GM21526 (cell line): ENCODE results near the gene TRIM71.
"Not testable (repeated sequence)": the region's sequence is repeated elsewhere in the genome, so short reads cannot be mapped to it uniquely, and the experiment has no call there.

Experiments used
- ATAC-seq: cut with Tn5 transposase; IDR thresholded peaks from one replicate; pipeline ENCODE4 v1.9.1; 2021; ENCODE audit warnings: moderate library complexity; ENCODE audit not compliant: unreplicated experiment, low FRiP score

TRIM71 gene

DNA sequence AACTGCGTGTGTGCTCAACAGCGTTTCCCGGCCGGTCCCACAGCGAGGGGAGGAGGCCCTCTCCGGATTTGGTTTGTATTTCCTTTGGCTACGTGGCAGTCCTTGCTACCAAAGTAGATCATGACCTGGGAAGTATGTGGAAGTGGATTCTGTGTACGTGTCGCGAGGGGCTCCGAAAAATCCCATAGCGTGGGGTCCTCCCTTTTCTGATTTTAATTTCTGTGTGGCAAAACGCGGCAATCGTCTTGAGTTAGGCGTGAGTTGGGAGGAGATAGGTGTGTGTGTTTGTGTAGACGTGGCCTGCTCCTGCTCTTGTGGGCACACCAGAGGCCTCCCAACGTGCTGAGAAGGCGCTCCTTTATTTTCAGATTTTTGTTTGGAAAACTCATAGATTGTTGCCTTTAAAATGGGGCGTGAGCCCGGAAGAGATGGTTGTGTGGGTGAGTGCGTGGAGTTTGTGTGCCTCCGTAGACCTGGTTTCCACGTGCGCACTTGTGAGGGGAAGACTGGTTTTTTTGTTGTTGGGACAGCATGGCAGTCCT is 1.2 kb downstream of the TRIM71 start:
- no peak for ATAC-seq

DNA sequence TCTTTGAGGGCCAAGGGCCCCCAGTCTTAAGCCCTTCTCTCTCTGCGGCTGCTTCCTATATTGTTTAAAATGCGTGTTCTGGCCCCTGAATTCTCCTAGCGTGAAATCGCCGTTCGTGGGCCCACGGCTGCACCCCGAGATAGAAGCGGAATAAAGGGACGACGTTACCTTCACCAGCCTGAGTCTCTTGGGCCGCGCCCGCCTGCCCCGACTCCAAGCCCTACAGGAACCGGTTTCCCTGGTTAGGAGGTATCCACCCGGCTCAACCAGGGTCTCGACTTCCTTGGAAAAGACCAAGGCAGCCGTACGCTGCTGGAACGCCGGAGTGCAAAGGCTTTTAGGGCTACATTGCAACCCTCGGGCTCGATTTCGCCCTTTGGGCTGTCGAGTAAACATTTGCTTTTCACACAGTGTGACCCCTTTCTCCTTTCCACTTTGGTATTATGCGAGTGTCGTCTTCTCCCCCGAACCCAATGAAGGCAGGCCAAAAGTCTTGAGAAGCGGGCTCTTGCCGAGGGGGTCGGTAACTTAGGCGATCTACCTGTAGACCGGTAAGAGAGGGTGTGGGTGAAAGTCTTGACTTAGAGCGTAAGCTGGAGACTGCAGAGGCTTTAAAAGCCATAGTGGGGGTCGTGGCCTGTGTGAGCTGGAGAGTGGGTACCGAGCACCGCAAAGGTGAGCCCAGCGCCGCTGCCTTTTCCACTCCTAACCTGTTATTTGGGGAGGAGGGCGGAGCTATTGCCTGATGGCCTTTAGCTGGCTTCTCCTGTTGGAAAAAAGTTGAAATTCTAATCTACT is 2.0 kb downstream of the TRIM71 start:
- ATAC-seq, result no peak

DNA sequence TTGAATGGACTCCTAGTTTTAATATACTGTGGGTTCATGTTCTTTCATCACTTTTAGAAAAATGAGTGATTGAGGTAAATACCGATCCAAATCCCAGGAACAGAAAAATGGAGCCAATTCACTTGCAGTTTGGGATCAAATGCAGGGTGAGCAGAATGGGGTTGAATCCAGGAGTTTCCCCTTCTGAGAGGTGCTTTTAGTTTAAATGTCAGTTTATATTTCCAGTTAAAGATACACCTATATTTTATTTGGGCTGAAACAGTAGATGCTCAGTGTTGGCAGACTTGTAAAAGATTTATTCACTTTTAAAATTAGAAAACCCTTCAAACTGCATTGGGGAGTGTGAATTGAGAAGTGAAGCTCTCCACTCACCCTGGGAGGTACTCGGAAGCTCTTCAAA is 2.6 kb downstream of the TRIM71 start:
- no peak for ATAC-seq

- ATAC-seq, result no peak
These were observed 3.3 kb downstream of the TRIM71 start for GRCh38 chr3:32820971-32821685.

- no peak for ATAC-seq
These were observed 4.0 kb downstream of the TRIM71 start for GRCh38 chr3:32821686-32822296.

DNA sequence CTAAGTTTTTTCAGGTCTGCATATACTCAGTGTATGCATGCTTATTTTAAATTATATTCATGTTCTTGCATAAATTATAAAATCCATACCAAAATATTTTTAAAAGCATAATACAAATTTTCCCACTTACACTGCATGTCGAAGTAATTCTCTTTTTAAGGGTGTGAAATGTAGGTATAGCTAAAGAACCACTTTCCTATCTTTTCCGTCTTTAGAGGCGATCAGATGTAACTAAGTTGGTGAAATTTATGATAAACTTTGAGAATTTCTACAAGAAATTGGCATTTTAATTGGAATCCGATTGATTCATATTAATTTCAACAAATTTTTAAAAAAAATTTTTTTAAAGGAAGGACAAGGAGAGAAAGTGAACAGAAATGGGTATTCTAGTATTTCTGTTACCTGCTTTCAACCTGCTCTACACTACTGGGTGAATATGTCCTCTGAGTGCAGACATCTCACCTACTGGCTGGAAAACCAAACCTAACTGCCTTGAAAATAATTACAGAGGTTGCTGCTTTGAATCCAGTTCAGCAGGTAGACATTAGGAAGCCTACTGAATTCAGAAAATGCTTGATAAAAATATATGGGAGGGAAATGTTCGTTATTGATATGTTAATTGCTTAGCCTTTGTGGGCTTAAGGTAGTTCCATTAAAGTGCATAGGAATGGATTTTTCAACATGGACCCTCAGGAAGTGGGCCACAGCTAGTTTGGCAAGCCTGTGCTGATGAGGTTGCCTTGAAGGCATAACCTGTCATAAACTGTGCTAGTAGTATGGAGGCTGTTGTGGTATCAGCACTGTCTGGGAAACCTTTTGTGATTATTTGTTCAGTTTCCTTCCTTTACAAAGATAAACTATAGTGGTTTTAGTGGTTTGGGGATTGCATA is 5.1 kb downstream of the TRIM71 start:
- ATAC-seq, result no peak

DNA sequence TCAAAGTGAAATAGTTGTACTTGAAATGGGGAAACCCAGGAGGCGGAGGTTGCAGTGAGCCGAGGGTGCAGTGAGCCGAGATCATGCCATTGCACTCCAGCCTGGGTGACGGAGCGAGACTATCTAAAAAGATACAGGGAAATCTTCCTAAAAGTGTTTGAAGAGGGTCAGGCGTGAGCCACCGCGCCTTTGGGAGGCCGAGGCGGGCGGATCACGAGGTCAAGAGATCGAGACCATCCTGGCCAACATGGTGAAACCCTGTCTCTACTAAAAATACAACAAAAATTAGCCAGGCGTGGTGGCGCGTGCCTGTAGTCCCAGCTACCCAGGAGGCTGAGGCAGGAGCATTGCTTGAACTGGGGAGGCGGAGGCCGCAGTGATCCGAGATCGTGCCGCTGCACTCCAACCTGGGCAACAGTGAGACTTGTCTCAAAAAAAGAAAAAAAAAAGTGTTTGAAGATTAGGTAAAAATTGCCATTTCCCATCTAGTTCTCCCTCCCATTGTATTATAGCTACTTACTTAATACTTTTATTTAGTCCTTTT is 5.9 kb downstream of the TRIM71 start:
- not testable (repeated sequence) for ATAC-seq

- ATAC-seq, result no peak
These were observed 8.0 kb downstream of the TRIM71 start for GRCh38 chr3:32825601-32826375.

GRCh38 chr3:32831062-32831461 is 13.3 kb downstream of the TRIM71 start:
- ATAC-seq, result no peak

DNA sequence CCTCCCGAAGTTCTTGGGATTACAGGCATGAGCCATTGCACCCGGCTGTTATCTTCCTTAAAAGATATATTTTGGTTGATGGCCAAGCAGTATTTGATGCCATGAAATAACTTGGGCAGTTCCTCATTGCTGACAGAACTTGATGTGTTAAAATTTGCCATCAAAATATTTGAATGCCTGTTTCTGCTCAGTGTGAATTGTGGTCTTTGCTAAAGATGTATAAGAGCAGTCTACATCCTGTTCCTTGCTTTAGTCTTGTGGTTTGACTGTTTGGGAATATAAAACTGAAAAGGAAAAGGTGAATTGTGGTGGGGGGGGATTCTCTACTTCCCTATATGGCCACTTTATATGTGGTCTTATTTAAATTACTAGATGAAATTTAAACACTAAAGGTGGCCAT is 14.0 kb downstream of the TRIM71 start:
- no peak for ATAC-seq

DNA sequence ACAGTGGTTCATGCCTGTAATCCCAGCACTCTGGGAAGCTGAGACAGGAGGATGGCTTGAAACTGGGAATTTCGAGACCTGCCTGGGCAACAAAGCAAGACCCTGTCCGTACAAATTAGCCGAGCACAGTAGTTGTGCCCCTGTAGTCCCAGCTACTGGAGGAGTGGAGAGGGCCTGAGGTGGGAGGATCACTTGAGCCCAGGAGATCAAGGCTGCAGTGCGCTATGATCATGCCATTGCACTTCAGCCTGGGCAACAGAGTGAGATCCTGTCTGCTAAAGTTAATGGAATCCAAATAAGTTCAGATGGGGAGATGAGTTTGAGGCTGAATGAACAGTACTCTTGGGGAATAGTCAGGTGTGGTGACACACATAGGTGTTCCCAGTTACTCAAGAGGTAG is 14.4 kb downstream of the TRIM71 start:
- ATAC-seq, result no peak

DNA sequence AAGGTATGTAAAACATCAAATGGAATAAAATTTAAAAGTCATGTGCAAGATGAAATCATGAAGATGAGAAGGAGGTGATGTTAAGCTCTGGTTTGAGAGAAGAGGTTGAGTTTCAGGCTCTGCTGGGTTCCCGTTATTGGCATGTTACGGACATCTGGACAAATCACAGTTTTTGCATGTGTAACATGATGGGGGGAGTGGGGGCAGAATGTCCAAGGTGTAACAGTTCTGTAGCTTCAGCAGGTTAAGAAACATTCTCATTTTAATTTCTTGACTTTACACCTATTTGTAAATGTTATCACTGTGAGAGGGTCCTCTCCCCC is 17.2 kb downstream of the TRIM71 start:
- no peak for ATAC-seq

DNA sequence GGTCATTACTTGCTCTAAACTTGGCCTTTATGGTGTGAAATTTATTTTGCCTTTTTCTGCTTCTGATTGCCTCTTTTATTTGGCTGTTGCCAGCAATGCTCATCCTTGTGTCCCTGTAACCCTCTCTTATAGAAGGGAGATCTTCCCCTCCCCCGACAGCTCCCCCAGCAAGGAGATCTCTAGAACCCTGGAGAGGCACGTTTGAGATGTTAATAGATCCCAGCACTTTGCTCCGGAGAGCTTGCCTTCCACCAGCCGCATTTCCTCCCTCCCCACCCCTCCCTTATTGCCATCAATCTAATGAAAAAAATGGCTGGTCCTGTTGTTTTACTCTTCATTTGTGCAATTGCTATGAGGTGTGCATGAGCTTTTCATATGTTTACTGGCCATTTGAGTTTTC is 18.2 kb downstream of the TRIM71 start:
- no peak for ATAC-seq

DNA sequence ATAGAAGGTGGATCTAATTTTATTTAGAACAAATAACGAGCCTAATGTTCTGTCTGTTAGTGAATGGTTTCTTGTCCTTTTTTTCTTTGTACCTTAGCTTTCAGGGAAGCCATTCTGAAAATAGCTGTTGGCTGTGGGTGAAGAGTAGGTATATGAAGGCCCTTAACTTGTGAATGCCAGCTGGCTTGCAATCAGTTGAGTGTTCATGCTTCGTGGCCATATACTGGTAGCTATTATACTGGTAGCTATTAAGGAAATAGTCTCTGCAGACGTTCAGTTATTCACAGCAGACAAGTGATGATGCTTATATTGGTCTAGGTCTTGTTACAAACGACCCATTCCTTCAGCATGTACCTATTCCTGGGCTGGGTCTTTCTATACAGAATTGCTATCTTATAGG is 18.8 kb downstream of the TRIM71 start:
- ATAC-seq, result no peak

DNA sequence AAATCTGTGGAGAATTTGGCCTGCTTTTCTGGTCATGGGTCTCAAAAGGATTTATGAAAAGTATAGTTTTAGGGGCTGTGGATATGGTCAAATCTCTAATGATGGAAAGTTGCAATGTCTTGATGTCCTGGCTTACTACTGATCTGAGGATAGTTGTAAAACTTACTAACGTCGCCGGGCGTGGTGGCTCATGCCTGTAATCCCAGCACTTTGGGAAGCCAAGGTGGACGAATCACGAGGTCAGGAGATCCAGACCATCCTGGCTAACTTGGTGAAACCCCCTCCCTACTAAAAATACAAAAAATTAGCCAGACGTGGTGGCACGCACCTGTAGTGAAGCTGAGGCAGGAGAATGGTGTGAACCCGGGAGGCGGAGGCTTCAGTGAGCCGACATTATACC is 19.6 kb downstream of the TRIM71 start:
- no peak for ATAC-seq

DNA sequence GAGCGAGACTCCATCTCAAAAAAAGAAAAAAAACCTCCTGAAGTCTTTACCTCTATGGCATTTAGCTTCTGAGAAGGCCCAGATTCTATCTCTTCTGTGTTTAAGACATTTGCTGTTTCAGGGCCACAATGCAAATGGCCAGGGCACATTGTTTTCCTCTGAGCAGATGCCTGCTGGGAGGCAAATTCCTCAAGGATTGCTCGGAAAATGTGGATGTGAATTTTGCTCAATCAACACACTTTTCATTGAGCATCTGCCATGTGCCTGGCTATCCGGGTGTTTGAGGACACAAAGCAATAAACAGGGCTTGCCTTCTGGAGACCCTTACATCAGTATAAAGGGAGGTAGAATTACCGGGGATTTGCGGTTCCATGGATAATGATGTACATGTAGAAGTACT is 20.0 kb downstream of the TRIM71 start:
- ATAC-seq, result no peak

DNA sequence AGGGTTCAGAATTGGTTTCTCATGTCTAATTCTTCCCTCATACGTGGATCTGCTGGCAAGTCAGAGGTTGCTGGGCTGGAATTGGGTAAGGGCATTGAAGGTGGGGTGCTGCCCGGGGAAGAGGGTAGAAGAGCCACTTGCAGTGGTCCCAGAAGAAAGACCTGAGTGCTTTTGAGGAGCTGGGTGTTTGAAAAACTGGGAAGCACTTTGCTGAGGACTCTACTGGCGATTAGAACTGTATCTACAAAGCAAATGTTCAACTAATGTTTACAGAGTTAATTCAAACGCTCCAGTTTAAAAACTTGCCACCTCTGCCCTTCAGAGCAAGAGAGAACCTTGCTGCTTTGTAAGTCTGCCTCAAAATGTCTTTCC is 21.9 kb downstream of the TRIM71 start:
- ATAC-seq, result no peak

GRCh38 chr3:32840086-32840841 is 22.5 kb downstream of the TRIM71 start:
- ATAC-seq, result no peak

GRCh38 chr3:32841341-32841740 is 23.5 kb downstream of the TRIM71 start:
- no peak for ATAC-seq
